HCT116 (cell line): ENCODE measurements around the gene HMCES. TPM values are rescaled to one million over a fixed set of nuclear protein-coding genes. Genes with fewer than 3 reads are reported as not detected.

Experiments used
- ATAC-seq: fragments of 200-7000 bp; cut with Tn5 transposase; 2 replicates; pipeline ENCODE4 v1.9.1; 2020; ENCODE audit warnings: mild to moderate bottlenecking, moderate library complexity
- BruUV-seq: library from RNA; stranded (reverse); fragments of 400-500 nt; replicated peaks from 2 replicates; lab custom pipeline; 2021; lab: Mats Ljungman, UMichigan
- CTCF ChIA-PET: fragments of 300-600 bp; sonication (Branson Sonifier 250); formaldehyde crosslinking; loops from one replicate; lab custom pipeline; 2021; ENCODE audit warnings: antibody characterized with exemption; lab: Charles Lee
- POLR2A ChIA-PET: fragments of 300-600, 350-600 bp; sonication (Branson Sonifier 250); formaldehyde crosslinking; loops from one replicate; lab custom pipeline; 2021; ENCODE audit warnings: antibody characterized with exemption; lab: Charles Lee
- RAD21 ChIA-PET, 2 experiments: fragments of 300-600 bp; sonication (Branson Sonifier 250); formaldehyde crosslinking; loops; one replicate each; lab custom pipeline; 2023; ENCODE audit warnings: low total read pairs in 2 of 2; ENCODE audit not compliant: uncharacterized antibody in 2 of 2, unreplicated experiment in 2 of 2, low non-redundant PET in 1 of 2; lab: Charles Lee
- DNase-seq: peaks from one replicate; pipeline ENCODE4 v3.0.0-alpha.2; 2010; ENCODE audit warnings: low read depth, low spot score
- H2AFZ ChIP-seq: fragments of 200-600 bp; shearing (Covaris generic), sonication (generic); 2 replicates; pipeline ENCODE4 v1.6.1; 2017; ENCODE audit warnings: low read depth, mixed run types, mixed read lengths, antibody characterized with exemption, low read length; ENCODE audit not compliant: poor library complexity, severe bottlenecking
- H3K27ac ChIP-seq: 2 replicates; pipeline ENCODE4 v1.5.1; 2012; ENCODE audit warnings: low read depth, low read length
- H3K27me3 ChIP-seq: fragments of 200-600 bp; sonication (generic); 2 replicates; pipeline ENCODE4 v1.6.1; 2016; ENCODE audit warnings: mixed run types, low read length, mixed read lengths; ENCODE audit not compliant: insufficient read depth
- H3K36me3 ChIP-seq, 2 experiments: fragments of 200-500 bp in 1 of 2; fragments of 200-600 bp in 1 of 2; sonication (Bioruptor generic) in 1 of 2; sonication (generic) in 1 of 2; 2 replicates each; pipeline versions ENCODE4 v1.5.1 to v1.6.1; 2014 to 2016; ENCODE audit warnings: low read length in 2 of 2, inconsistent platforms in 1 of 2, mixed read lengths in 1 of 2, mixed run types in 1 of 2; ENCODE audit not compliant: insufficient read depth in 2 of 2, control insufficient read depth in 1 of 2
- H3K4me1 ChIP-seq, 2 experiments: fragments of 200-600 bp in 1 of 2; sonication (generic) in 1 of 2; 2 replicates each; pipeline versions ENCODE4 v1.5.1 to v1.6.1; 2012 to 2017; ENCODE audit warnings: low read length in 2 of 2, inconsistent platforms in 1 of 2, mild to moderate bottlenecking in 1 of 2, mixed read lengths in 1 of 2, mixed run types in 1 of 2, moderate library complexity in 1 of 2; ENCODE audit not compliant: insufficient read depth in 2 of 2, control insufficient read depth in 1 of 2
- H3K4me2 ChIP-seq: fragments of 200-600 bp; sonication (generic); 2 replicates; pipeline ENCODE4 v1.6.1; 2017; ENCODE audit warnings: mixed run types, low read length, mixed read lengths
- H3K4me3 ChIP-seq, 2 experiments: fragments of 200-600 bp in 1 of 2; sonication (generic) in 1 of 2; replicated peaks in 1 of 2; 2 replicates each; pipeline ENCODE4 v1.5.1; 2011 to 2016; ENCODE audit warnings: low read length in 2 of 2, control low read depth in 1 of 2, low read depth in 1 of 2, mild to moderate bottlenecking in 1 of 2, mixed read lengths in 1 of 2, mixed run types in 1 of 2
- H3K79me2 ChIP-seq: fragments of 200-600 bp; sonication (generic); 2 replicates; pipeline ENCODE4 v1.6.1; 2017; ENCODE audit warnings: mild to moderate bottlenecking, mixed run types, low read length, moderate library complexity, mixed read lengths; ENCODE audit not compliant: insufficient read depth
- H3K9ac ChIP-seq: fragments of 200-600 bp; sonication (generic); 2 replicates; pipeline ENCODE4 v1.6.1; 2016; ENCODE audit warnings: low read length, mixed read lengths
- H3K9me2 ChIP-seq: fragments of 200-600 bp; sonication (generic), shearing (Covaris generic); 2 replicates; pipeline ENCODE4 v1.6.1; 2017; ENCODE audit warnings: mixed run types, mild to moderate bottlenecking, moderate library complexity; ENCODE audit not compliant: insufficient read depth
- H3K9me3 ChIP-seq, 2 experiments: fragments of 200-500 bp in 1 of 2; fragments of 200-600 bp in 1 of 2; sonication (Bioruptor generic) in 1 of 2; sonication (generic) in 1 of 2; 2 replicates each; pipeline ENCODE4 v1.6.1; 2014 to 2017; ENCODE audit warnings: low read length in 2 of 2, mixed read lengths in 2 of 2, inconsistent platforms in 1 of 2, low read depth in 1 of 2, mild to moderate bottlenecking in 1 of 2, mixed run types in 1 of 2, moderate library complexity in 1 of 2; ENCODE audit not compliant: control insufficient read depth in 1 of 2, insufficient read depth in 1 of 2
- H4K20me1 ChIP-seq: fragments of 200-600 bp; sonication (generic), shearing (Covaris generic); 2 replicates; pipeline ENCODE4 v1.6.1; 2017; ENCODE audit warnings: mixed run types, mild to moderate bottlenecking, moderate library complexity; ENCODE audit not compliant: insufficient read depth
- EZH2phosphoT487 ChIP-seq: fragments of 200-600 bp; IDR thresholded peaks from 2 replicates; pipeline ENCODE4 v1.6.1; 2018; ENCODE audit warnings: antibody characterized with exemption, borderline replicate concordance
- JUND ChIP-seq: IDR thresholded peaks from 2 replicates; pipeline ENCODE4 v1.6.1; 2012
- SIN3A ChIP-seq: IDR thresholded peaks from 2 replicates; pipeline ENCODE4 v1.6.1; 2012; ENCODE audit warnings: low read depth
- SRF ChIP-seq: IDR thresholded peaks from 2 replicates; pipeline ENCODE4 v1.6.1; 2012; ENCODE audit warnings: low read depth
- intact Hi-C: fragments of 100-400 bp; cut with micrococcal nuclease; formaldehyde crosslinking; loops from 2 replicates; pipeline ENCODE4 v1.10.0; 2022
- total RNA-seq: library from RNA; stranded (reverse); gene quantifications from one replicate; pipeline ENCODE4 v1.2.1, GENCODE V29; 2021; ENCODE audit not compliant: unreplicated experiment
- TF ChIP-seq, protein P1 (sequence below), 3 experiments: fragments of 200-600 bp in 1 of 3; sonication (generic) in 1 of 3; IDR thresholded peaks in 2 of 3; conservative IDR thresholded peaks in 1 of 3; 2 replicates each; pipeline ENCODE4 v1.5.1; 2012 to 2017; ENCODE audit warnings: low read depth in 2 of 3, low read length in 2 of 3, antibody characterized with exemption in 1 of 3, borderline replicate concordance in 1 of 3, control low read depth in 1 of 3, mild to moderate bottlenecking in 1 of 3, mixed read lengths in 1 of 3, mixed run types in 1 of 3, moderate library complexity in 1 of 3; ENCODE audit not compliant: insufficient read depth in 1 of 3

HMCES gene
- total RNA-seq, 1 experiment from 2014 or later, result 78.9 TPM

DNA sequence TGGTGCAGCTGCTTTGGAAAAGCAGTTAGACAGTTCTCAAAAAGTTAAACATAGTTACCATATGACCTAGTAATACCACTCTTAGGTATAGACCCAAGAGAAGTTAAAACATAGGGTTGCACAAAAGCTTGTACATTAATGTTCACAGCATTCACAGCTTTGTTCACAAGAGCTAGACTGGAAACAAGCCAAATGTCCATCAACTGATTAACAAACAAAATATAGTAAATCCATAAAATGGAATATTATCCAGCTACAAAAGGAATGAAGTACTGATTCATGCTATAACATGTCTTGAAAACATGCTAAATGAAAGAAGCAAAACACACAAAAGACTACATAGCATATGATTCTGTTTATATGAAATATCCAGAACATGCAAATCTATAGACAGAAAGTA, 32.0 kb upstream of the HMCES start:
- CTCF ChIA-PET, result interaction anchor here (1.0 to 4.4 kb wide), 11 partner anchors 16 to 276 kb away, joined by 3 to 55 read pairs (median 10); partner anchors contain the start of gene RAB43
- DNase-seq, result no peak
- Histone ChIP-seq H3K9ac (no peak overlapping the region), H3K4me3 (no peak overlapping the region), H2AFZ (no peak overlapping the region), H3K36me3 (no peaks in the 10 kb centered on the region), H3K27me3 (no peaks in the 10 kb centered on the region), H3K4me2 (no peak overlapping the region), H3K9me3 (no peaks in the 10 kb centered on the region), H3K9me2 (no peaks in the 10 kb centered on the region), H3K79me2 (peaks cover 23% of the 10 kb centered on the region), H4K20me1 (no peaks in the 10 kb centered on the region), H3K27ac (no peak overlapping the region), H3K4me1 (peaks cover 7 to 23% of the 10 kb centered on the region in 2 experiments; a peak in 3 of 4 replicates)
- no peak for TF ChIP-seq EZH2phosphoT487
- TF ChIP-seq SIN3A, result no peak
- TF ChIP-seq SRF, result no peak
- no peak for TF ChIP-seq JUND
- TF ChIP-seq, protein P1, sequence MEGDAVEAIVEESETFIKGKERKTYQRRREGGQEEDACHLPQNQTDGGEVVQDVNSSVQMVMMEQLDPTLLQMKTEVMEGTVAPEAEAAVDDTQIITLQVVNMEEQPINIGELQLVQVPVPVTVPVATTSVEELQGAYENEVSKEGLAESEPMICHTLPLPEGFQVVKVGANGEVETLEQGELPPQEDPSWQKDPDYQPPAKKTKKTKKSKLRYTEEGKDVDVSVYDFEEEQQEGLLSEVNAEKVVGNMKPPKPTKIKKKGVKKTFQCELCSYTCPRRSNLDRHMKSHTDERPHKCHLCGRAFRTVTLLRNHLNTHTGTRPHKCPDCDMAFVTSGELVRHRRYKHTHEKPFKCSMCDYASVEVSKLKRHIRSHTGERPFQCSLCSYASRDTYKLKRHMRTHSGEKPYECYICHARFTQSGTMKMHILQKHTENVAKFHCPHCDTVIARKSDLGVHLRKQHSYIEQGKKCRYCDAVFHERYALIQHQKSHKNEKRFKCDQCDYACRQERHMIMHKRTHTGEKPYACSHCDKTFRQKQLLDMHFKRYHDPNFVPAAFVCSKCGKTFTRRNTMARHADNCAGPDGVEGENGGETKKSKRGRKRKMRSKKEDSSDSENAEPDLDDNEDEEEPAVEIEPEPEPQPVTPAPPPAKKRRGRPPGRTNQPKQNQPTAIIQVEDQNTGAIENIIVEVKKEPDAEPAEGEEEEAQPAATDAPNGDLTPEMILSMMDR (IDR thresholded peaks at IDR 0.05 in 2 of 3, conservative IDR thresholded peaks at IDR 0.05 in 1 of 3; ENCODE audit: borderline replicate concordance in 1 of 3, insufficient read depth in 1 of 3, low read depth in 2 of 3, low read length in 2 of 3), result no peak
- no TSS peak for BruUV-seq
- RAD21 ChIA-PET, result interaction anchor here (0.7 to 1.9 kb wide), 6 partner anchors 16 to 276 kb away, joined by 3 to 10 read pairs (median 4); no protein-coding TSS in a partner anchor
- POLR2A ChIA-PET, result interaction anchor here (0.6 to 1.1 kb wide), 3 partner anchors 60 to 248 kb away, joined by 3 to 7 read pairs (median 4); no protein-coding TSS in a partner anchor
- no peak for ATAC-seq
- intact Hi-C loops, result loop anchor here (10.0 kb wide), 1 partner anchor 222 kb away; no protein-coding TSS in a partner anchor
